HCT116 (cell line): Measurements from ENCODE around the gene ARF5. TPM values are rescaled to one million over a fixed set of nuclear protein-coding genes. Genes with fewer than 3 reads are reported as not detected.

Experiments used
- ATAC-seq: fragments of 200-7000 bp; cut with Tn5 transposase; 2 replicates; pipeline ENCODE4 v1.9.1; 2020; ENCODE audit warnings: mild to moderate bottlenecking, moderate library complexity
- BruUV-seq: library from RNA; stranded (reverse); fragments of 400-500 nt; replicated peaks from 2 replicates; lab custom pipeline; 2021; lab: Mats Ljungman, UMichigan
- CTCF ChIA-PET: fragments of 300-600 bp; sonication (Branson Sonifier 250); formaldehyde crosslinking; loops from one replicate; lab custom pipeline; 2021; ENCODE audit warnings: antibody characterized with exemption; lab: Charles Lee
- POLR2A ChIA-PET: fragments of 300-600, 350-600 bp; sonication (Branson Sonifier 250); formaldehyde crosslinking; loops from one replicate; lab custom pipeline; 2021; ENCODE audit warnings: antibody characterized with exemption; lab: Charles Lee
- RAD21 ChIA-PET, 2 experiments: fragments of 300-600 bp; sonication (Branson Sonifier 250); formaldehyde crosslinking; loops; one replicate each; lab custom pipeline; 2023; ENCODE audit warnings: low total read pairs in 2 of 2; ENCODE audit not compliant: uncharacterized antibody in 2 of 2, unreplicated experiment in 2 of 2, low non-redundant PET in 1 of 2; lab: Charles Lee
- DNase-seq: peaks from one replicate; pipeline ENCODE4 v3.0.0-alpha.2; 2010; ENCODE audit warnings: low read depth, low spot score
- H2AFZ ChIP-seq: fragments of 200-600 bp; shearing (Covaris generic), sonication (generic); 2 replicates; pipeline ENCODE4 v1.6.1; 2017; ENCODE audit warnings: low read depth, mixed run types, mixed read lengths, antibody characterized with exemption, low read length; ENCODE audit not compliant: poor library complexity, severe bottlenecking
- H3K27ac ChIP-seq: 2 replicates; pipeline ENCODE4 v1.5.1; 2012; ENCODE audit warnings: low read depth, low read length
- H3K27me3 ChIP-seq: fragments of 200-600 bp; sonication (generic); 2 replicates; pipeline ENCODE4 v1.6.1; 2016; ENCODE audit warnings: mixed run types, low read length, mixed read lengths; ENCODE audit not compliant: insufficient read depth
- H3K36me3 ChIP-seq, 2 experiments: fragments of 200-500 bp in 1 of 2; fragments of 200-600 bp in 1 of 2; sonication (Bioruptor generic) in 1 of 2; sonication (generic) in 1 of 2; 2 replicates each; pipeline versions ENCODE4 v1.5.1 to v1.6.1; 2014 to 2016; ENCODE audit warnings: low read length in 2 of 2, inconsistent platforms in 1 of 2, mixed read lengths in 1 of 2, mixed run types in 1 of 2; ENCODE audit not compliant: insufficient read depth in 2 of 2, control insufficient read depth in 1 of 2
- H3K4me1 ChIP-seq, 2 experiments: fragments of 200-600 bp in 1 of 2; sonication (generic) in 1 of 2; 2 replicates each; pipeline versions ENCODE4 v1.5.1 to v1.6.1; 2012 to 2017; ENCODE audit warnings: low read length in 2 of 2, inconsistent platforms in 1 of 2, mild to moderate bottlenecking in 1 of 2, mixed read lengths in 1 of 2, mixed run types in 1 of 2, moderate library complexity in 1 of 2; ENCODE audit not compliant: insufficient read depth in 2 of 2, control insufficient read depth in 1 of 2
- H3K4me2 ChIP-seq: fragments of 200-600 bp; sonication (generic); 2 replicates; pipeline ENCODE4 v1.6.1; 2017; ENCODE audit warnings: mixed run types, low read length, mixed read lengths
- H3K4me3 ChIP-seq, 2 experiments: fragments of 200-600 bp in 1 of 2; sonication (generic) in 1 of 2; replicated peaks in 1 of 2; 2 replicates each; pipeline ENCODE4 v1.5.1; 2011 to 2016; ENCODE audit warnings: low read length in 2 of 2, control low read depth in 1 of 2, low read depth in 1 of 2, mild to moderate bottlenecking in 1 of 2, mixed read lengths in 1 of 2, mixed run types in 1 of 2
- H3K79me2 ChIP-seq: fragments of 200-600 bp; sonication (generic); 2 replicates; pipeline ENCODE4 v1.6.1; 2017; ENCODE audit warnings: mild to moderate bottlenecking, mixed run types, low read length, moderate library complexity, mixed read lengths; ENCODE audit not compliant: insufficient read depth
- H3K9ac ChIP-seq: fragments of 200-600 bp; sonication (generic); 2 replicates; pipeline ENCODE4 v1.6.1; 2016; ENCODE audit warnings: low read length, mixed read lengths
- H3K9me2 ChIP-seq: fragments of 200-600 bp; sonication (generic), shearing (Covaris generic); 2 replicates; pipeline ENCODE4 v1.6.1; 2017; ENCODE audit warnings: mixed run types, mild to moderate bottlenecking, moderate library complexity; ENCODE audit not compliant: insufficient read depth
- H3K9me3 ChIP-seq, 2 experiments: fragments of 200-500 bp in 1 of 2; fragments of 200-600 bp in 1 of 2; sonication (Bioruptor generic) in 1 of 2; sonication (generic) in 1 of 2; 2 replicates each; pipeline ENCODE4 v1.6.1; 2014 to 2017; ENCODE audit warnings: low read length in 2 of 2, mixed read lengths in 2 of 2, inconsistent platforms in 1 of 2, low read depth in 1 of 2, mild to moderate bottlenecking in 1 of 2, mixed run types in 1 of 2, moderate library complexity in 1 of 2; ENCODE audit not compliant: control insufficient read depth in 1 of 2, insufficient read depth in 1 of 2
- H4K20me1 ChIP-seq: fragments of 200-600 bp; sonication (generic), shearing (Covaris generic); 2 replicates; pipeline ENCODE4 v1.6.1; 2017; ENCODE audit warnings: mixed run types, mild to moderate bottlenecking, moderate library complexity; ENCODE audit not compliant: insufficient read depth
- CBX3 ChIP-seq: IDR thresholded peaks from 2 replicates; pipeline ENCODE4 v1.6.1; 2012; ENCODE audit warnings: low read depth
- CEBPB ChIP-seq: IDR thresholded peaks from 2 replicates; pipeline ENCODE4 v1.6.1; 2012; ENCODE audit warnings: low read depth
- EGR1 ChIP-seq: IDR thresholded peaks from 2 replicates; pipeline ENCODE4 v1.6.1; 2012; ENCODE audit warnings: low read depth
- ELF1 ChIP-seq: IDR thresholded peaks from 2 replicates; pipeline ENCODE4 v1.6.1; 2012; ENCODE audit warnings: low read depth, borderline replicate concordance
- EZH2 ChIP-seq: fragments of 200-600 bp; sonication (generic); IDR thresholded peaks from 2 replicates; pipeline ENCODE4 v1.6.1; 2017; ENCODE audit warnings: antibody characterized with exemption, mixed run types
- EZH2phosphoT487 ChIP-seq: fragments of 200-600 bp; IDR thresholded peaks from 2 replicates; pipeline ENCODE4 v1.6.1; 2018; ENCODE audit warnings: antibody characterized with exemption, borderline replicate concordance
- JUND ChIP-seq: IDR thresholded peaks from 2 replicates; pipeline ENCODE4 v1.6.1; 2012
- POLR2AphosphoS5 ChIP-seq: IDR thresholded peaks from 2 replicates; pipeline ENCODE4 v1.6.1; 2011; ENCODE audit warnings: mild to moderate bottlenecking, low read depth, low read length, moderate library complexity
- SP1 ChIP-seq: IDR thresholded peaks from 2 replicates; pipeline ENCODE4 v1.6.1; 2012; ENCODE audit warnings: low read depth
- SRF ChIP-seq: IDR thresholded peaks from 2 replicates; pipeline ENCODE4 v1.6.1; 2012; ENCODE audit warnings: low read depth
- TCF7L2 ChIP-seq: IDR thresholded peaks from 2 replicates; pipeline ENCODE4 v1.7.0; 2011; ENCODE audit warnings: borderline replicate concordance, inconsistent platforms; ENCODE audit not compliant: insufficient read depth, insufficient read length; ENCODE audit errors: extremely low read depth
- intact Hi-C: fragments of 100-400 bp; cut with micrococcal nuclease; formaldehyde crosslinking; loops from 2 replicates; pipeline ENCODE4 v1.10.0; 2022
- total RNA-seq: library from RNA; stranded (reverse); gene quantifications from one replicate; pipeline ENCODE4 v1.2.1, GENCODE V29; 2021; ENCODE audit not compliant: unreplicated experiment
- TF ChIP-seq, protein P1 (sequence below): IDR thresholded peaks from 2 replicates; pipeline ENCODE4 v1.6.1; 2011; ENCODE audit warnings: mild to moderate bottlenecking, low read length, moderate library complexity; ENCODE audit not compliant: insufficient replicate concordance; ENCODE audit errors: extremely low read depth
- TF ChIP-seq, protein P2 (sequence below): IDR thresholded peaks from 2 replicates; pipeline ENCODE4 v1.6.1; 2012; ENCODE audit warnings: low read depth
- TF ChIP-seq, protein P3 (sequence below): IDR thresholded peaks from 2 replicates; pipeline ENCODE4 v1.6.1; 2012
- TF ChIP-seq, protein P4 (sequence below): IDR thresholded peaks from 2 replicates; pipeline ENCODE4 v1.6.1; 2012
- TF ChIP-seq, protein P5 (sequence below), 3 experiments: fragments of 200-600 bp in 1 of 3; sonication (generic) in 1 of 3; IDR thresholded peaks in 2 of 3; conservative IDR thresholded peaks in 1 of 3; 2 replicates each; pipeline ENCODE4 v1.5.1; 2012 to 2017; ENCODE audit warnings: low read depth in 2 of 3, low read length in 2 of 3, antibody characterized with exemption in 1 of 3, borderline replicate concordance in 1 of 3, control low read depth in 1 of 3, mild to moderate bottlenecking in 1 of 3, mixed read lengths in 1 of 3, mixed run types in 1 of 3, moderate library complexity in 1 of 3; ENCODE audit not compliant: insufficient read depth in 1 of 3

Gene ARF5
- total RNA-seq, 1 experiment from 2014 or later = 204 TPM

GRCh38 chr7:127582361-127582760 lies 5.8 kb upstream of the ARF5 start:
- intact Hi-C loops = no loop called here
- no peak for DNase-seq
- no peak overlapping the region for H3K4me3 ChIP-seq
- H3K79me2 ChIP-seq = peaks cover 28% of the 10 kb centered on the region
- CTCF ChIA-PET = no interaction called here
- H3K27me3 ChIP-seq = no peaks in the 10 kb centered on the region
- H3K4me1 ChIP-seq = peaks cover 12 to 25% of the 10 kb centered on the region in 2 experiments; a peak in 3 of 4 replicates
- BruUV-seq = no TSS peak
- RAD21 ChIA-PET = no interaction called here
- no peaks in the 10 kb centered on the region for H3K9me2 ChIP-seq
- TF ChIP-seq ELF1 (no peak), CEBPB (no peak), EGR1 (no peak), SRF (no peak), SP1 (no peak), JUND (no peak), TCF7L2 (no peak), CBX3 (no peak), EZH2phosphoT487 (no peak), POLR2AphosphoS5 (no peak), EZH2 (no peak)
- TF ChIP-seq, protein P1, sequence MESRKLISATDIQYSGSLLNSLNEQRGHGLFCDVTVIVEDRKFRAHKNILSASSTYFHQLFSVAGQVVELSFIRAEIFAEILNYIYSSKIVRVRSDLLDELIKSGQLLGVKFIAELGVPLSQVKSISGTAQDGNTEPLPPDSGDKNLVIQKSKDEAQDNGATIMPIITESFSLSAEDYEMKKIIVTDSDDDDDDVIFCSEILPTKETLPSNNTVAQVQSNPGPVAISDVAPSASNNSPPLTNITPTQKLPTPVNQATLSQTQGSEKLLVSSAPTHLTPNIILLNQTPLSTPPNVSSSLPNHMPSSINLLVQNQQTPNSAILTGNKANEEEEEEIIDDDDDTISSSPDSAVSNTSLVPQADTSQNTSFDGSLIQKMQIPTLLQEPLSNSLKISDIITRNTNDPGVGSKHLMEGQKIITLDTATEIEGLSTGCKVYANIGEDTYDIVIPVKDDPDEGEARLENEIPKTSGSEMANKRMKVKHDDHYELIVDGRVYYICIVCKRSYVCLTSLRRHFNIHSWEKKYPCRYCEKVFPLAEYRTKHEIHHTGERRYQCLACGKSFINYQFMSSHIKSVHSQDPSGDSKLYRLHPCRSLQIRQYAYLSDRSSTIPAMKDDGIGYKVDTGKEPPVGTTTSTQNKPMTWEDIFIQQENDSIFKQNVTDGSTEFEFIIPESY = no peak
- TF ChIP-seq, protein P2, sequence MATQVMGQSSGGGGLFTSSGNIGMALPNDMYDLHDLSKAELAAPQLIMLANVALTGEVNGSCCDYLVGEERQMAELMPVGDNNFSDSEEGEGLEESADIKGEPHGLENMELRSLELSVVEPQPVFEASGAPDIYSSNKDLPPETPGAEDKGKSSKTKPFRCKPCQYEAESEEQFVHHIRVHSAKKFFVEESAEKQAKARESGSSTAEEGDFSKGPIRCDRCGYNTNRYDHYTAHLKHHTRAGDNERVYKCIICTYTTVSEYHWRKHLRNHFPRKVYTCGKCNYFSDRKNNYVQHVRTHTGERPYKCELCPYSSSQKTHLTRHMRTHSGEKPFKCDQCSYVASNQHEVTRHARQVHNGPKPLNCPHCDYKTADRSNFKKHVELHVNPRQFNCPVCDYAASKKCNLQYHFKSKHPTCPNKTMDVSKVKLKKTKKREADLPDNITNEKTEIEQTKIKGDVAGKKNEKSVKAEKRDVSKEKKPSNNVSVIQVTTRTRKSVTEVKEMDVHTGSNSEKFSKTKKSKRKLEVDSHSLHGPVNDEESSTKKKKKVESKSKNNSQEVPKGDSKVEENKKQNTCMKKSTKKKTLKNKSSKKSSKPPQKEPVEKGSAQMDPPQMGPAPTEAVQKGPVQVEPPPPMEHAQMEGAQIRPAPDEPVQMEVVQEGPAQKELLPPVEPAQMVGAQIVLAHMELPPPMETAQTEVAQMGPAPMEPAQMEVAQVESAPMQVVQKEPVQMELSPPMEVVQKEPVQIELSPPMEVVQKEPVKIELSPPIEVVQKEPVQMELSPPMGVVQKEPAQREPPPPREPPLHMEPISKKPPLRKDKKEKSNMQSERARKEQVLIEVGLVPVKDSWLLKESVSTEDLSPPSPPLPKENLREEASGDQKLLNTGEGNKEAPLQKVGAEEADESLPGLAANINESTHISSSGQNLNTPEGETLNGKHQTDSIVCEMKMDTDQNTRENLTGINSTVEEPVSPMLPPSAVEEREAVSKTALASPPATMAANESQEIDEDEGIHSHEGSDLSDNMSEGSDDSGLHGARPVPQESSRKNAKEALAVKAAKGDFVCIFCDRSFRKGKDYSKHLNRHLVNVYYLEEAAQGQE = no peak
- TF ChIP-seq, protein P3, sequence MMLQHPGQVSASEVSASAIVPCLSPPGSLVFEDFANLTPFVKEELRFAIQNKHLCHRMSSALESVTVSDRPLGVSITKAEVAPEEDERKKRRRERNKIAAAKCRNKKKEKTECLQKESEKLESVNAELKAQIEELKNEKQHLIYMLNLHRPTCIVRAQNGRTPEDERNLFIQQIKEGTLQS = no peak
- TF ChIP-seq, protein P4, sequence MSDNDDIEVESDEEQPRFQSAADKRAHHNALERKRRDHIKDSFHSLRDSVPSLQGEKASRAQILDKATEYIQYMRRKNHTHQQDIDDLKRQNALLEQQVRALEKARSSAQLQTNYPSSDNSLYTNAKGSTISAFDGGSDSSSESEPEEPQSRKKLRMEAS = no peak
- TF ChIP-seq, protein P5, sequence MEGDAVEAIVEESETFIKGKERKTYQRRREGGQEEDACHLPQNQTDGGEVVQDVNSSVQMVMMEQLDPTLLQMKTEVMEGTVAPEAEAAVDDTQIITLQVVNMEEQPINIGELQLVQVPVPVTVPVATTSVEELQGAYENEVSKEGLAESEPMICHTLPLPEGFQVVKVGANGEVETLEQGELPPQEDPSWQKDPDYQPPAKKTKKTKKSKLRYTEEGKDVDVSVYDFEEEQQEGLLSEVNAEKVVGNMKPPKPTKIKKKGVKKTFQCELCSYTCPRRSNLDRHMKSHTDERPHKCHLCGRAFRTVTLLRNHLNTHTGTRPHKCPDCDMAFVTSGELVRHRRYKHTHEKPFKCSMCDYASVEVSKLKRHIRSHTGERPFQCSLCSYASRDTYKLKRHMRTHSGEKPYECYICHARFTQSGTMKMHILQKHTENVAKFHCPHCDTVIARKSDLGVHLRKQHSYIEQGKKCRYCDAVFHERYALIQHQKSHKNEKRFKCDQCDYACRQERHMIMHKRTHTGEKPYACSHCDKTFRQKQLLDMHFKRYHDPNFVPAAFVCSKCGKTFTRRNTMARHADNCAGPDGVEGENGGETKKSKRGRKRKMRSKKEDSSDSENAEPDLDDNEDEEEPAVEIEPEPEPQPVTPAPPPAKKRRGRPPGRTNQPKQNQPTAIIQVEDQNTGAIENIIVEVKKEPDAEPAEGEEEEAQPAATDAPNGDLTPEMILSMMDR (IDR thresholded peaks at IDR 0.05 in 2 of 3, conservative IDR thresholded peaks at IDR 0.05 in 1 of 3; ENCODE audit: borderline replicate concordance in 1 of 3, insufficient read depth in 1 of 3, low read depth in 2 of 3, low read length in 2 of 3) = no peak
- POLR2A ChIA-PET = no interaction called here
- H4K20me1 ChIP-seq = no peaks in the 10 kb centered on the region; the same call in 1 of the 2 replicates
- no peaks in the 10 kb centered on the region for H3K9me3 ChIP-seq
- no peak overlapping the region for H3K9ac ChIP-seq
- ATAC-seq = no peak
- H2AFZ ChIP-seq = no peak overlapping the region
- H3K4me2 ChIP-seq = no peak overlapping the region
- H3K27ac ChIP-seq = no peak overlapping the region
- H3K36me3 ChIP-seq = peaks cover 5 to 14% of the 10 kb centered on the region in 2 experiments; a peak in 2 of 4 replicates
